CD14-positive monocyte (primary cell): ENCODE measurements around the gene BIN1. TPM values are rescaled to one million over a fixed set of nuclear protein-coding genes. Genes with fewer than 3 reads are reported as not detected.

Experiments used
- DNase-seq, 3 donors: peaks; one replicate each; pipeline ENCODE4 v3.0.0-alpha.2; 2011 to 2022
- H2AFZ ChIP-seq: 2 replicates; pipeline ENCODE4 v1.6.0; 2012; ENCODE audit warnings: mild to moderate bottlenecking, low read depth, low read length, inconsistent platforms; ENCODE audit not compliant: insufficient read depth, poor library complexity, severe bottlenecking
- H3K27ac ChIP-seq, 2 donors: 1 replicate in 1 of 2; 2 replicates in 1 of 2; pipeline ENCODE4 v1.5.1; 2012 to 2013; ENCODE audit warnings: low read length in 2 of 2, control low read depth in 1 of 2, inconsistent platforms in 1 of 2, low read depth in 1 of 2, mild to moderate bottlenecking in 1 of 2
- H3K27me3 ChIP-seq, 2 donors: one replicate each; pipeline versions ENCODE4 v1.6.0 to v1.6.1; 2011 to 2013; ENCODE audit warnings: low read length in 2 of 2; ENCODE audit not compliant: control insufficient read depth in 2 of 2, insufficient read depth in 2 of 2
- H3K36me3 ChIP-seq, 2 donors: replicated peaks in 1 of 2; 1 replicate in 1 of 2; 2 replicates in 1 of 2; pipeline versions ENCODE4 v1.5.1 to v1.6.1; 2012 to 2013; ENCODE audit warnings: low read length in 2 of 2, control low read depth in 1 of 2, inconsistent platforms in 1 of 2, mild to moderate bottlenecking in 1 of 2; ENCODE audit not compliant: insufficient read depth in 2 of 2, control insufficient read depth in 1 of 2
- H3K4me1 ChIP-seq, 2 donors: 1 replicate in 1 of 2; 2 replicates in 1 of 2; pipeline versions ENCODE4 v1.5.1 to v1.6.1; 2012 to 2013; ENCODE audit warnings: low read length in 2 of 2, control low read depth in 1 of 2, inconsistent platforms in 1 of 2, mild to moderate bottlenecking in 1 of 2, moderate library complexity in 1 of 2; ENCODE audit not compliant: insufficient read depth in 2 of 2, control insufficient read depth in 1 of 2
- H3K4me2 ChIP-seq: replicated peaks from 2 replicates; pipeline ENCODE3; 2012; ENCODE audit warnings: low read length, moderate library complexity, mild to moderate bottlenecking; ENCODE audit not compliant: poor library complexity, severe bottlenecking; ENCODE audit errors: extremely low read depth
- H3K4me3 ChIP-seq, 3 experiments: fragments of 200-600 bp in 1 of 3; sonication (generic) in 1 of 3; replicated peaks in 1 of 3; 1 replicate in 2 of 3; 2 replicates in 1 of 3; pipeline ENCODE4 v1.5.1; 2011 to 2013; ENCODE audit warnings: low read length in 3 of 3, mild to moderate bottlenecking in 3 of 3, control low read depth in 2 of 3, low read depth in 2 of 3, inconsistent platforms in 1 of 3, moderate library complexity in 1 of 3
- H3K79me2 ChIP-seq: 2 replicates; pipeline ENCODE4 v1.6.0; 2012; ENCODE audit warnings: mild to moderate bottlenecking, control low read depth, inconsistent platforms, low read length, moderate library complexity; ENCODE audit not compliant: insufficient read depth
- H3K9ac ChIP-seq: 2 replicates; pipeline ENCODE4 v1.6.0; 2017; ENCODE audit warnings: low read length, mild to moderate bottlenecking; ENCODE audit not compliant: insufficient read depth, poor library complexity, severe bottlenecking
- H3K9me3 ChIP-seq, 2 donors: replicated peaks in 1 of 2; 1 replicate in 1 of 2; 2 replicates in 1 of 2; pipeline versions ENCODE4 v1.5.1 to v1.6.1; 2012 to 2013; ENCODE audit warnings: low read length in 2 of 2, control low read depth in 1 of 2; ENCODE audit not compliant: control insufficient read depth in 1 of 2, insufficient read depth in 1 of 2
- H4K20me1 ChIP-seq: 2 replicates; pipeline ENCODE4 v1.6.0; 2012; ENCODE audit warnings: mild to moderate bottlenecking, low read length, control low read depth, moderate library complexity; ENCODE audit not compliant: insufficient read depth
- H3K27ac Mint-ChIP-seq, 7 donors: one replicate each; pipeline ENCODE4 v1.8.0; 2020; ENCODE audit warnings: mild to moderate bottlenecking in 7 of 7, mixed read lengths in 7 of 7, moderate library complexity in 6 of 7, inconsistent platforms in 2 of 7
- H3K27me3 Mint-ChIP-seq, 3 donors: one replicate each; pipeline ENCODE4 v1.8.0; 2021 to 2022; ENCODE audit warnings: low read depth in 3 of 3, mild to moderate bottlenecking in 3 of 3, mixed read lengths in 3 of 3, moderate library complexity in 3 of 3, inconsistent platforms in 1 of 3
- H3K36me3 Mint-ChIP-seq, 2 donors: one replicate each; pipeline ENCODE4 v1.8.0; 2020; ENCODE audit warnings: mixed read lengths in 2 of 2, inconsistent platforms in 1 of 2, mild to moderate bottlenecking in 1 of 2
- H3K4me1 Mint-ChIP-seq: one replicate; pipeline ENCODE4 v1.8.0; 2020; ENCODE audit warnings: mild to moderate bottlenecking, mixed read lengths
- H3K4me3 Mint-ChIP-seq, 2 donors: one replicate each; pipeline ENCODE4 v1.8.0; 2020; ENCODE audit warnings: mild to moderate bottlenecking in 2 of 2, mixed read lengths in 2 of 2, moderate library complexity in 1 of 2
- H3K9me3 Mint-ChIP-seq, 7 donors: one replicate each; pipeline ENCODE4 v1.8.0; 2020 to 2022; ENCODE audit warnings: mixed read lengths in 7 of 7, mild to moderate bottlenecking in 6 of 7, moderate library complexity in 6 of 7, inconsistent platforms in 2 of 7
- CTCF ChIP-seq: fragments of 200-600 bp; IDR thresholded peaks from one replicate; pipeline ENCODE4 v1.8.0; 2022; ENCODE audit warnings: antibody characterized with exemption, mild to moderate bottlenecking
- WGBS: methylation state at CpG from one replicate; pipeline ENCODE4 v1.1.5; 2013; ENCODE audit warnings: missing lambda C conversion rate; ENCODE audit not compliant: insufficient coverage; 5-methylcytosine and 5-hydroxymethylcytosine counted together
- intact Hi-C, 2 donors: fragments of 100-400 bp; cut with micrococcal nuclease; formaldehyde crosslinking; loops; one replicate each; pipeline versions ENCODE4 v1.15.0 to v1.15.1; 2023
- polyA plus RNA-seq, 3 donors: library from polyadenylated mRNA; depleted of rRNA in 1 of 3; unstranded in 2 of 3; stranded (reverse) in 1 of 3; fragments of 300-500 nt in 2 of 3; fragments of >200 nt in 1 of 3; fragmentation: Illumina TruSeq in 2 of 3; gene quantifications; 1 replicate in 2 of 3; 2 replicates in 1 of 3; pipeline ENCODE4 v1.2.3, GENCODE V29; 2012 to 2021

The BIN1 gene
- polyA plus RNA-seq, 3 donors = 3.4 to 7.5 (median 4.1) TPM

- Histone ChIP-seq H3K4me1 (peaks cover 4 to 8% of the 10 kb centered on the region in 2 donors), H3K4me2 (no peak overlapping the region), H3K4me3 (no peak overlapping the region), H3K27ac (no peak overlapping the region), H3K36me3 (no peaks in the 10 kb centered on the region), H2AFZ (no peak overlapping the region), H3K27me3 (no peaks in the 10 kb centered on the region), H3K9ac (no peak overlapping the region), H4K20me1 (no peaks in the 10 kb centered on the region), H3K9me3 (no peaks in the 10 kb centered on the region), H3K79me2 (no peaks in the 10 kb centered on the region)
- Mint-ChIP-seq H3K27ac (no peak overlapping the region), H3K36me3 (peaks cover 0 to 3% of the 10 kb centered on the region in 2 donors), H3K4me1 (peaks cover 6% of the 10 kb centered on the region), H3K27me3 (peaks cover 2 to 5% (median 2%) of the 10 kb centered on the region in 3 donors), H3K9me3 (peaks cover 0 to 4% (median 0%) of the 10 kb centered on the region in 7 donors), H3K4me3 (no peak overlapping the region)
- WGBS = 92% methylated on average over 8 of the region's 11 CpGs
- intact Hi-C loops = no loop called here
- DNase-seq = no peak
- no peak for TF ChIP-seq CTCF
These were observed 48.6 kb downstream of the BIN1 start for GRCh38 chr2:127058246-127058953.

- H3K4me3 Mint-ChIP-seq = no peak overlapping the region
- H3K79me2 ChIP-seq = no peaks in the 10 kb centered on the region
- no peak overlapping the region for H2AFZ ChIP-seq
- no peaks in the 10 kb centered on the region for H3K36me3 Mint-ChIP-seq
- peaks cover 4 to 8% of the 10 kb centered on the region in 2 donors for H3K4me1 ChIP-seq
- no peak for TF ChIP-seq CTCF
- no peak overlapping the region for H3K4me3 ChIP-seq
- DNase-seq = no peak
- no peaks in the 10 kb centered on the region for H3K9me3 ChIP-seq
- H3K9me3 Mint-ChIP-seq = peaks cover 0 to 2% (median 0%) of the 10 kb centered on the region in 7 donors
- peaks cover 6% of the 10 kb centered on the region for H3K4me1 Mint-ChIP-seq
- no peak overlapping the region for H3K27ac ChIP-seq
- peaks cover 2 to 5% (median 5%) of the 10 kb centered on the region in 3 donors for H3K27me3 Mint-ChIP-seq
- WGBS = 96% methylated on average over 24 of the region's 31 CpGs
- H3K4me2 ChIP-seq = no peak overlapping the region
- H3K36me3 ChIP-seq = no peaks in the 10 kb centered on the region
- intact Hi-C loops = no loop called here
- no peaks in the 10 kb centered on the region for H3K27me3 ChIP-seq
- no peak overlapping the region for H3K9ac ChIP-seq
- peak overlapping the region in 2 of 7 donors; percentile 11 to 30 for H3K27ac Mint-ChIP-seq
- no peaks in the 10 kb centered on the region for H4K20me1 ChIP-seq
These were observed 49.3 kb downstream of the BIN1 start for GRCh38 chr2:127057371-127058245.
